Astrocyte (in vitro differentiated cells and primary cell): ENCODE measurements around the gene PRDM15.

ENCODE experiments used
- EZH2 ChIP-seq: IDR thresholded peaks from 2 replicates; pipeline ENCODE4 v1.6.1; 2012; ENCODE audit warnings: mild to moderate bottlenecking, low read length, inconsistent platforms; ENCODE audit not compliant: insufficient read depth
- TF ChIP-seq, protein P1 (sequence below): IDR thresholded peaks from 2 replicates; pipeline ENCODE4 v1.5.1; 2011; ENCODE audit warnings: low read depth, mild to moderate bottlenecking, inconsistent platforms, low read length, moderate library complexity; ENCODE audit not compliant: insufficient read depth

DNA sequence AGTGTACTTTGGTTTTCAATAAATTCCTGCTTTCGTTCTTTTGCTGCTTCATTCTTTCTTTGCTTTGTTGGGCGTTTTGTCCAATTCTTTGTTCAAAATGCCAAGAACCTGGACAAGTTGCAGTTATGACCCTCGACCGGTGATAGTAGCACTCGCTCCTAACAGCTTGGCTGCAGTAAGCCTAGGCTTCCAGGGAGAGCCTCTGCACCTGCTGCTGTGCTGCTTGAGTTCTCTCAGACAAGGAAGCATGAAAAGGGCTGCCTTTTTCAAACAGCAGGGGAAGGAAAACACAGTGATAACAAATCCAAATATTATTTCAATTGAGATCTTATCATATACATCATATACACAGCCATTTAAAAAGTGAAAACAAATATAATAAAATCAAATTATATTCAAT is 99.5 kb downstream of the PRDM15 start:
- TF ChIP-seq, protein P1, sequence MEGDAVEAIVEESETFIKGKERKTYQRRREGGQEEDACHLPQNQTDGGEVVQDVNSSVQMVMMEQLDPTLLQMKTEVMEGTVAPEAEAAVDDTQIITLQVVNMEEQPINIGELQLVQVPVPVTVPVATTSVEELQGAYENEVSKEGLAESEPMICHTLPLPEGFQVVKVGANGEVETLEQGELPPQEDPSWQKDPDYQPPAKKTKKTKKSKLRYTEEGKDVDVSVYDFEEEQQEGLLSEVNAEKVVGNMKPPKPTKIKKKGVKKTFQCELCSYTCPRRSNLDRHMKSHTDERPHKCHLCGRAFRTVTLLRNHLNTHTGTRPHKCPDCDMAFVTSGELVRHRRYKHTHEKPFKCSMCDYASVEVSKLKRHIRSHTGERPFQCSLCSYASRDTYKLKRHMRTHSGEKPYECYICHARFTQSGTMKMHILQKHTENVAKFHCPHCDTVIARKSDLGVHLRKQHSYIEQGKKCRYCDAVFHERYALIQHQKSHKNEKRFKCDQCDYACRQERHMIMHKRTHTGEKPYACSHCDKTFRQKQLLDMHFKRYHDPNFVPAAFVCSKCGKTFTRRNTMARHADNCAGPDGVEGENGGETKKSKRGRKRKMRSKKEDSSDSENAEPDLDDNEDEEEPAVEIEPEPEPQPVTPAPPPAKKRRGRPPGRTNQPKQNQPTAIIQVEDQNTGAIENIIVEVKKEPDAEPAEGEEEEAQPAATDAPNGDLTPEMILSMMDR: no peak
- no peak for TF ChIP-seq EZH2
